Measurements from ENCODE around the gene TMED9.

GRCh38 chr5:177550122-177550521 is 41.9 kb upstream of the TMED9 start:
- TF ChIP-seq CTCF (IDR thresholded peaks at IDR 0.05; ENCODE audit: low read length) (no peak), EZH2 (IDR thresholded peaks at IDR 0.05; ENCODE audit: borderline replicate concordance, low read length) (no peak)
